Measurements from ENCODE around the gene JAG1.
"Not testable (repeated sequence)": the region's sequence is repeated elsewhere in the genome, so short reads cannot be mapped to it uniquely, and the experiment has no call there.

The JAG1 gene

DNA sequence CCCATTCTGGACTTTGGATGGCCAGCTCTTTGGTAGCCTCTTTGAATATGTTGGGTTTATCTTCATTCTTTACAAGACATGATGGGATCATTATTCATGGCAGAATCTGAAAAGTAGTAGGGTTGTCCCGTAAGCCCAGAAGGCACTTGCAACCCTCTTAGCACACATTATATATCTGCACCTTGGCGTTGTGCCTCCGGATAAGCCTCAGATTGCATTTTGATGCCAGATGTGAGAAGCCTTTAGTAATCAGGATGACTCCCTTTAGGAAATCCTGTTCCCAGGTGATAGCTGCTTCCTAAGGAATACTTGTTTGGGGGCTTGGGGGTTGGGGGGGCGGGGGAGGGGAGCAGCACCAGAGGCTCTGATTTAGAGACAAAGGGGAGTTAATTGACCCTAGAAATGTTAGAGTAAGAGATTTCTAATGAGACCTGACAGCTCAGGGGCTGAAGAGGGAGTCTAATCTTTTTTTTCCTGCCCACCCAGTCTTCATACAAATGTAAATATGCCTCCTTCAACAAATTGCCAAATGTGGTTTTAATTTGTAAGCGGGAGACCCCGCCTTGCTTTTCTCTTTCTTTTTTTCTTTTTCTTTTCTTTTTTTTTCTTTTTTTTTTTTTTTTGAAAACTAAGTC lies 55.1 kb downstream of the JAG1 start:
- no peak overlapping the region for H3K4me3 ChIP-seq (ENCODE audit: low read depth, low read length)
- no peak for TF ChIP-seq CTCF (IDR thresholded peaks at IDR 0.05; ENCODE audit: insufficient read depth, low read depth, low read length, missing control alignments)
- no peak for DNase-seq (ENCODE audit: low read depth)

- DNase-seq (ENCODE audit: low read depth); H3K4me3 ChIP-seq (ENCODE audit: low read depth, low read length): not testable (repeated sequence)
Observed at GRCh38 chr20:10617549-10618133, 56.2 kb downstream of the JAG1 start.

GRCh38 chr20:10616212-10616611 lies 57.6 kb downstream of the JAG1 start:
- H3K4me3 ChIP-seq (ENCODE audit: low read depth, low read length), result no peak overlapping the region
- TF ChIP-seq CTCF (IDR thresholded peaks at IDR 0.05; ENCODE audit: insufficient read depth, low read depth, low read length, missing control alignments), result no peak
- no peak for DNase-seq (ENCODE audit: low read depth)

GRCh38 chr20:10613911-10614310 lies 59.9 kb downstream of the JAG1 start:
- TF ChIP-seq CTCF (IDR thresholded peaks at IDR 0.05; ENCODE audit: insufficient read depth, low read depth, low read length, missing control alignments), result no peak
- no peak for DNase-seq (ENCODE audit: low read depth)
- no peak overlapping the region for H3K4me3 ChIP-seq (ENCODE audit: low read depth, low read length)

DNA sequence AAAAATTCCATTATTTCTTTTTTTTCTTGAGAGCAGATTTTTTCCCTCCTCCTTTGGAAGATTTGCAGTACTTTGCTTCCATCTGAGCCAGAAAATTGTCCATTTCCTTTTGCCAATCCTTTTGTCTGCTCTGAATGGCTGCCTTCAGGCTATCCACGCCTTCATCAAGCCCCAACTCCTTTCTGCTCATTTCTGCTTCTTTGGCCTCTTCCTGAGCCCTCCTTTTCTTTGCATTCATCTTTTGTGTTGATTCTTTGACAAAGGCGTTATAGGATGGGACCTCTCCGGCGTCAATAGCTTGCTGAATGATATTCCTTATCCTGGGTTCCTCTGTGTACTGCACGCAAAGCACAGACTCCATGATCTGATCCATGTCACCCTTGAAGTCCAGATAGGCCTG lies 60.4 kb downstream of the JAG1 start:
- H3K4me3 ChIP-seq (ENCODE audit: low read depth, low read length); DNase-seq (ENCODE audit: low read depth): not testable (repeated sequence)

DNA sequence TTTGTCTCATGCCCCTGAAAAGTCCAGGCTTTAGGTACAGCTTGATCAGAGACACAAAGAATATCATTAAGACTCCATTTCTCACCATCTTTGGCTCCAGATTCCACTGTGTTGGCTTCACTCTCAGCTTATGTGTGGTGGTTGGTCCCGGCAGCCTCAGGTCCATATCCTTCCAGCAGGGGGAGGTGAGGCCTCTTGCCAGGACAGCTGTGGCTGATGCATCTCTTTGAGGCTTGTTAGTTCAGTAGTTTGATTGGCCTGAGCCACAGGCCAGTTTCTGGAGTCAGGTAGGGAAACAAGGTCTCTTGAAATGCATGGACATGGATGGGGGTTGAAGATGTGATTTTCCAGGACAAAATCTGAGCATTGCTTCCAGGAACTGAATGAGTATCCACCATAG lies 62.4 kb downstream of the JAG1 start:
- no peak overlapping the region for H3K4me3 ChIP-seq (ENCODE audit: low read depth, low read length)
- TF ChIP-seq CTCF (IDR thresholded peaks at IDR 0.05; ENCODE audit: insufficient read depth, low read depth, low read length, missing control alignments), result peak; percentile 54
- DNase-seq (ENCODE audit: low read depth), result peak; percentile 62

DNA sequence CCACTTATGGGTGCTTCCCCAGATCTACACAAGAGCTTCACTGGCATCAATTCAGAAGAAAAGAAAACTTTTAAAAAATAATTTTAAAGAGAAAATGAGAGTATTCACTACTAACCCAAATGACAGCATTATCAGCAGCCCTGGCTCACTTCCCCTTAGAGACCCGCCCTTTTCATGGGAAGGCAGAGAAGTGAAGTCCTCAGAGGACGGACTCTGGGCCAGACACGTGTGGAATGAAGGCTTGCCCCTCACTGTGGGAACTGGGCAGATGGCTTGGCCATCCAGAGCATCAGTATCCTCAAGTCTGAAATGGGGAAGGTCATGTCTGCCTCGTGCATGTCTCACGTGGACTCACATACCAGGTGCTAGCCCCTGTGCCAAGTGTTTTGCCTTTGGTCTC lies 63.5 kb downstream of the JAG1 start:
- H3K4me3 ChIP-seq (ENCODE audit: low read depth, low read length), result no peak overlapping the region
- no peak for DNase-seq (ENCODE audit: low read depth)
- no peak for TF ChIP-seq CTCF (IDR thresholded peaks at IDR 0.05; ENCODE audit: insufficient read depth, low read depth, low read length, missing control alignments)

GRCh38 chr20:10609770-10610169 lies 64.0 kb downstream of the JAG1 start:
- H3K4me3 ChIP-seq (ENCODE audit: low read depth, low read length), result no peak overlapping the region
- no peak for DNase-seq (ENCODE audit: low read depth)
- no peak for TF ChIP-seq CTCF (IDR thresholded peaks at IDR 0.05; ENCODE audit: insufficient read depth, low read depth, low read length, missing control alignments)
